Gastroesophageal sphincter (tissue), 3 donors: Measurements from ENCODE around the gene UCP2.

Experiments
- CTCF ChIP-seq, 4 experiments: fragments of 200-600 bp in 2 of 4; fragments of 450-650 bp in 2 of 4; sonication (generic) in 1 of 4; IDR thresholded peaks; one replicate each; pipeline ENCODE4 v1.5.1; 2017 to 2019; ENCODE audit warnings: antibody characterized with exemption in 4 of 4, mild to moderate bottlenecking in 2 of 4, moderate library complexity in 2 of 4
- POLR2A ChIP-seq, 2 donors: fragments of 450-650 bp; IDR thresholded peaks; one replicate each; pipeline ENCODE4 v1.6.1; 2017; ENCODE audit warnings: antibody characterized with exemption in 2 of 2, mild to moderate bottlenecking in 2 of 2, moderate library complexity in 1 of 2

GRCh38 chr11:74004759-74005615 lies 22.3 kb upstream of the UCP2 start:
- TF ChIP-seq CTCF (IDR thresholded peaks at IDR 0.05) = no peak
- no peak for TF ChIP-seq POLR2A (IDR thresholded peaks at IDR 0.05)
